C4-2B (cell line): ENCODE measurements around the gene TAF1B.

Source experiments
- H3K27ac ChIP-seq: fragments of 450-650 bp; 2 replicates; pipeline ENCODE4 v1.5.1; 2017
- CTCF ChIP-seq: fragments of 450-650 bp; conservative IDR thresholded peaks from 2 replicates; pipeline ENCODE4 v1.5.1; 2017; ENCODE audit warnings: mild to moderate bottlenecking
- ZFX ChIP-seq: fragments of 450-650 bp; IDR thresholded peaks from 2 replicates; pipeline ENCODE4 v1.6.1; 2017

Gene TAF1B

GRCh38 chr2:9805435-9806297, 37.6 kb upstream of the TAF1B start:
- peak overlapping the region; percentile 50 for H3K27ac ChIP-seq
- TF ChIP-seq CTCF (no peak), ZFX (no peak)

- peak overlapping the region; percentile 50 for H3K27ac ChIP-seq
- no peak for TF ChIP-seq CTCF
- no peak for TF ChIP-seq ZFX
Measured at GRCh38 chr2:9806298-9806610, 37.0 kb upstream of the TAF1B start.

GRCh38 chr2:9806656-9807055, 36.6 kb upstream of the TAF1B start:
- no peak for TF ChIP-seq CTCF
- TF ChIP-seq ZFX = no peak
- no peak overlapping the region for H3K27ac ChIP-seq

GRCh38 chr2:9807056-9807455, 36.2 kb upstream of the TAF1B start:
- H3K27ac ChIP-seq = no peak overlapping the region
- no peak for TF ChIP-seq CTCF
- no peak for TF ChIP-seq ZFX

- H3K27ac ChIP-seq = peak overlapping the region; percentile 72
Measured at GRCh38 chr2:9807555-9808305, 35.5 kb upstream of the TAF1B start.

GRCh38 chr2:9808334-9809063, 34.8 kb upstream of the TAF1B start:
- H3K27ac ChIP-seq = peak overlapping the region; percentile 72
- TF ChIP-seq ZFX = no peak
- no peak for TF ChIP-seq CTCF

More at GRCh38 chr2:9807555-9808305, 35.5 kb upstream of the TAF1B start:
- TF ChIP-seq ZFX (no peak), CTCF (no peak)

GRCh38 chr2:9809064-9809356, 34.3 kb upstream of the TAF1B start:
- TF ChIP-seq CTCF = no peak
- TF ChIP-seq ZFX = peak; percentile 29; the same call in 1 of the 2 replicates
- H3K27ac ChIP-seq = peak overlapping the region; percentile 72
